Right ventricle myocardium inferior (tissue), 1 donor: ENCODE data around the gene DAPK1. TPM values are rescaled to one million over a fixed set of nuclear protein-coding genes. Genes with fewer than 3 reads are reported as not detected.

ENCODE experiments used
- ATAC-seq: fragments of 200-7000 bp; cut with Tn5 transposase; one replicate; pipeline ENCODE4 v1.9.1; 2020; ENCODE audit warnings: mild to moderate bottlenecking, moderate library complexity
- DNase-seq: peaks from one replicate; pipeline ENCODE4 v3.0.0; 2021; ENCODE audit errors: missing footprints
- intact Hi-C: fragments of 100-400 bp; cut with DNase I; formaldehyde crosslinking; loops from one replicate; pipeline ENCODE4 v1.11.0; 2022
- total RNA-seq: library from RNA; stranded (reverse); fragmentation: NEBNext Ultra II Directional; extraction: Animal tissue kit (Norgen Biotek cat#: 25700); gene quantifications from one replicate; pipeline ENCODE4 v1.2.1, GENCODE V29; 2021
- donor health status: DM: no; HTN: yes; CAD: no; lungs with severe emphysema.

DAPK1 gene
- total RNA-seq, 1 donor from 2014 or later, result 6.3 TPM

DNA sequence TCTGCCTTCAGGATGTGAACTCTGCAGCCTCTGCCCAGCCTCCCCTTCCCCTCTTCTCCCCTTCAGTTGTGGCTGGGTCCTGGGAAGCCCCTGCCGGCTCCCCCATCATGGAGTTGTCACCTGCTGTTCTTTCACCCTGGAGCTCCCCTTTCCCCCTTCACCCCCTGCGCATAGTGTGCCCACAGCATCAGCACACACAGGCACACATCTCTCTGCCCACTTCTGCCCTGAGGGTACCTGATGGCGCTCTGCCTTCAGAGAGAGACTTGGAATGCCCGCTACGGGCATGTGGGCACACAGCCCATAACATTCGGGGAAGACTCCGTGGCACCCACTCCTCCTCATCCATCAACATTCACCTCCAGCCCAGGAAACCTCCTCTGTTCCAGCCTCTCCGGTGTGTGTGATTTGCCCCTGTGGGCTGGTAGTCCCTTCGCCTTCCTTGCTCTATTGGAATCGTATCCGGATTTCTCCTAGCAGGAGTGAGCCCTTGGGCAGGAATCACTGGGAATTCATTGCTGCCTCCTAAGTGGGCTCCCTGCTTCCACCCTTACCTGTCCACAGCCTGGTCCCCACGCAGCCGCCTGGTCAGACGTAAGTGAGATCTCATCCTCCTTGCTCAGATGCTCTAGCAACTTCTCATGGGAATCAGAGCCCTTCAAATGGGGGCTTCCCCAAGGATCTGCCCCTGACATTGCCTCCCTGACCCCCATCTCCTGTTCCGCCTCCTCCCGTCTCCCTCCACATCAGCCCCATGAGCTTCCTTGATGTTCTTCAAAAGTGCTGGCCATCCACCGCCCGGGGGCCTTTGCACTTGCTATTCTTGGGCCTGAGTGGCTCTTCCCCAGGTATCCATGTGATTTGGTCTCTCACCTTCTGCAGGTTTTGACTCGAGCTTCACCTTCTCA lies 166.7 kb downstream of the DAPK1 start:
- ATAC-seq, result no peak
- no peak for DNase-seq
- intact Hi-C loops, result loop anchor here (10.0 kb wide), 1 partner anchor 1250 kb away; no protein-coding TSS in a partner anchor

DNA sequence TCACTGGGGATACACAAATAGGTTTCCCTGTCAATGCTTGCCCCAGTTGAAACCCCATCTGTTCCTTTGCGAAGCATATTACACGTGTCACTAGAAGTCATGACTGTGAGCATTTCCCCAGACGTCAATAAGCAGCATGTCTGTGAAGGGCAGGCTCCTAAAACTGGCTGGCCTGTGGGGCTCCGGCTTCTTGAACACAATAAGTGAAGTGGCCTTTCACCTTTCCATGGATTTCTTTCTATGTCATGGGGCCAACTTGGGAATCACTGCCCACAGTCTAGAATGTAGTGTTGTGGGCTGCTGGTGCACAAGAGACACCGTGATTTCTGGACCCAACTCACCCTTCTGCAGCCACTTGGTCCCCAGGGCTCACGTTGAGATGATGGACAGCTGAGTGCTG lies 167.8 kb downstream of the DAPK1 start:
- DNase-seq, result no peak
- intact Hi-C loops, result loop anchor here (10.0 kb wide), 1 partner anchor 1251 kb away; no protein-coding TSS in a partner anchor
- ATAC-seq, result no peak

DNA sequence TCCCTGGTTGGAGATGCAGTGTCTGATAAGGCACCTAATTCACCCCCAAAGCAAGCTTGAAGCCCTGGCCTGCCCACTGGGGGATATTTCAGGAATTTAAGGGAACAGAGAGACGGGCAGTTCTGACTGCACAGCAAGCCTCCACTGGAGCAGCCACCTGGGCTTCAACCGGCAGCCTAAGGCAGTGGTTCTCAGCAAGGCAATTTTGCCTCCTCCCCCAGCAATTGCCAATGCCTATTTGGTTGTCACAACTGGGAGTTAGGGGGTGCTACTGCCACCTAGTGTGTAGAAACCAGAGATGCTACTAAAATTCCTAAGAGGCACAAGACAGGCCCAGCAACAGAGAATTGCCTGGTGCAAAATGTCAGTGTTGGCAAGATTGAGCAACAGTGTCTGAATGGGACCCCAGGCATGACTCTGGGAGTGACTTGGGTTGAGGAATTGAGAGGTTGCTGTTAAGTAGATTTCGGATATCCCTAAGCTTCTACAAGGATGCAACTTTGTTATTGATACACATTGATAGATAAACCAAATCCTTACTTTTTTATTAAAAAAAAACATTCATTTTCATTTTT lies 169.6 kb downstream of the DAPK1 start:
- ATAC-seq, result no peak
- intact Hi-C loops, result loop anchor here (10.0 kb wide), 1 partner anchor 1252 kb away; no protein-coding TSS in a partner anchor
- no peak for DNase-seq

DNA sequence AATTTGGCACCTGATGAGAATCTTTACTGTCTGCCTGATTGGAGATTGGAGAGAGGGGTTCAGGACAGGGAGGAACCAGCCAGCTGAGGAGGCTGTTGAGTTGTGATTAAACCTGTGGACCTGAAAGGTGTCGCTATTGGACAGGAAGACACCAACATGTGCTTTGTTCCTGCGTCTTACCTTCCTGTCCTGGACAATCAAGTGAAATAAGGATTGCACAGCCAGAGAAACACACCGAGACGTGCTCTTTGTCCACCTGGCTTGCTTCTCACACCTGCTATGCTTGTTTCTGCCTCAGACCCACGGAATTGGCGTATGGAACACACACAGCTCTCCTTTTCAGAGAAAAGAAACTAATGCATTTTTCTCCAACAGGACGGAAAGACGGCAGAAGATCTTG lies 170.6 kb downstream of the DAPK1 start:
- DNase-seq, result no peak
- intact Hi-C loops, result loop anchor here (10.0 kb wide), 1 partner anchor 1253 kb away; no protein-coding TSS in a partner anchor
- ATAC-seq, result no peak

- intact Hi-C loops, result loop anchor here (10.0 kb wide), 1 partner anchor 1254 kb away; no protein-coding TSS in a partner anchor
- ATAC-seq (no peak), DNase-seq (no peak)
Observed at GRCh38 chr9:87668722-87669121, 171.1 kb downstream of the DAPK1 start.

DNA sequence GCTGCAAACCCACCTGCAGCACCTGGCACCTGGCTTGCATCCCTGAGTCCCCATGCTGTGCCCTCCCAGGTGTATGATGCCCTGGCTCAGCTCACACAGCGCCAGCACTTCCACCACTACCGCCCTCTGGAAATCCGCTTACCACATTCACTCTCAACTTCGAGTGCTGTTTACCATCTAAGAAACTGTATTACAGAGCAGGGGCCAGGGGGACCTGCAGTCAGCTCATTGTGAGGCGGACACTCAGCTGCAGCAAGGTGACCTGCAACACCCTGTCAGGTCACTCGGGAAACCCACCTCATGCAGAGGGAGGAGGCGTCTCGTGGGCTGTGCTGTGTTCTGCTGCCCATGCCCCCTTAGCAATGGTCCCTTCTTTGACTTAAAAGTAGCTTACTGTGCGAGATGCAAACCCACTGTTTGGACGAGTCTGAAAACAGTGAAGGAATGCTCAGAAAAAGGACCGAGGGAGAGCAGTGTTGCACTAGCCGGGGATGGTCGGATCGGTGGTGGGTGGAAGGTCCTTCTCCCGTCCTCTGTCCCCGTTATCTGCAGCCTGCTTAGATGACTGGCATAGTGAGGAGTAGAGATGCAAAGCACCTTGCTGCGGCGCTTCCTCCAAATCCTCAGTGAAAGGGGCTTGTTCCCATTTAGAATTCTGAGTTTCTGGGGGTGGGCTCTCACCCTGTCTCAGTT lies 173.1 kb downstream of the DAPK1 start:
- intact Hi-C loops, result no loop called here
- no peak for DNase-seq
- no peak for ATAC-seq

GRCh38 chr9:87671478-87671877 lies 173.8 kb downstream of the DAPK1 start:
- DNase-seq (no peak), ATAC-seq (no peak)
- intact Hi-C loops, result no loop called here

DNA sequence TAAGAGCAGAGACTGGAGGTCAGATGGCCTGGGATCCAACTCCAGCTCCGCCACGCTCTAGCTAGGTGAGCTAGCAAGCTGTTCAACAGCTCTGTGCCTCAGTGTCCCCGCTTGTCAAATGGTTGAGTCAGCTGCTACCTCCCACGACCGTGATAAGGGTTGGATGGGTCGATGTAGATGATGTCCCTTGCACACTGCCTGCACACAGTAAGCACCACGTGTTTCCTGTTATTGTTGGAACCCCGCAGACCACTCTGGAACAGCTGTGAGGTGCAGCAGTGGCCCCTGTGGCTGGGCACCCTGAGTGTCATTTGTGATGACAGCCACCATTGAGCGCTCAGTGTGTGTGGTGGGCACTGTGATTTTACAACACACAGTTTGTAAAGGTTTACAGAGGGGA lies 174.3 kb downstream of the DAPK1 start:
- ATAC-seq (no peak), DNase-seq (no peak)
- intact Hi-C loops, result no loop called here

GRCh38 chr9:87672586-87672985 lies 174.9 kb downstream of the DAPK1 start:
- DNase-seq, result no peak
- intact Hi-C loops, result no loop called here
- no peak for ATAC-seq

DNA sequence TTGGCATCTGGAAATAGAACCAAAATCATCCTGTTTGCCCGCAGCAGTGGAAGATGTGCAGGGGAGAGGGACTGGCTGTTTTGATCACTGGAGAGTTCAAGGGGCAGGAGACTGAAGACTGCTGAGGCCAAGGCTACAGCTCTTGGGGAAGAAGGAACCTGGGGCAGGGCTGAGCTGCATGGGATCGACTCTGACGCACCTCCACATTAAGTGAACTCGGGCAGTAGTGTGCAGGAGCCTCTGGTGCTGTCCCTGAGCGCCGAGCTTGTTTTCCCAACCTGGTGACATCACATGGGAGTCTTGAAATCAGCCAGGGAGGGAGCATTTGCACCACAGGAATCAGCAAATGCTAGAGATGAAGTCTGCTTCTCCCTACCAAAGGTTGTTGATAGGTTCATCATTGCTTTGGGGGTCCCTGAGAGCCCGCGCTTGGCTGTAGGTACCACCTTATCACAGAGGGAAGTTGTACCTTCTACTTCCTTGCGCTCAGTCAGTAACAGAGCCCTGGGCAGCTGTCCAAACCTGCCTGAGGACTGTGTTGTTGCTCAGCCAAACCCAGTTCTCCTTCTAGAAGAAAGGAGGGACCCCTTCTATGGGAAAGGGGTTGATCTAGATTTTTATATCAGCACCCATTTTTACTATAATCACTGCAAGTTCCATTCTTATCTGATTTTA lies 175.9 kb downstream of the DAPK1 start:
- no peak for ATAC-seq
- no peak for DNase-seq
- intact Hi-C loops, result no loop called here

DNA sequence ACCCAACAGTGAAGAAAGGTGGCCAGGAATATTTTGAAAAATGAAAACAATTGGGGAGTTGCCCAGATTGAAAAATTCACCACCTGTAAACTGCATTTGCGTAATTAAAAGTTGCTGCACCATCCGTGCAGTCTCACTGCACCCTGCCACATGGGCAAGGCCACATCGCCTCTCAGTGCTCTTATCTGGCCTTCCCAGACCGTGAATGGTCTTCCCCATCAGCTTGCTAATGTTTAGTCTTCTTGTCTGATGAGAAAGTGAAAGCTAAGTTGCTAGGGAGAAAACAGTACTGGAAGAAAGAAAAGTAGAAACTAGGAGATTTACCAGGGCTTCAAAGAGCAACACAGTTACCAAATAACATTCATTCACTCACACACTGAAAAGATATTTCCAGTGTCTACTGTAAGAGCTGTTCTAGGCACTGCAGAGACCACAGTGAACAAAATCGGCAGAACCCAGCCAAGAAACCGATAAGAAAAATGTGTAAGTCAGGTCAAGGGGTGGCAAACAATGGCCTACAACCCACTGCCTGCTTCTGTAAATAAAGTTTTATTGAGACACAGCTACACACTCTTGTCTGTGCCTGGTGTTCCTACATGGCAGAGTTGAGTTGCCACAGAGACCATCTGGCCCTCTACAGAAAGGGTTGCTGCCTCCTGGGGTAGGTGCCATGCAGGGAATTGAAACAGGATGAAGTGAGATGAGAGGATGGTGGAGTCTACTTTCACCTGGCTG lies 177.1 kb downstream of the DAPK1 start:
- intact Hi-C loops, result loop anchor here (5.0 kb wide), 1 partner anchor 368 kb away; no protein-coding TSS in a partner anchor
- DNase-seq (no peak), ATAC-seq (no peak)

- intact Hi-C loops, result loop anchor here (5.0 kb wide), 1 partner anchor 366 kb away; no protein-coding TSS in a partner anchor
- ATAC-seq (no peak), DNase-seq (no peak)
Observed at GRCh38 chr9:87675906-87676515, 178.3 kb downstream of the DAPK1 start.

DNA sequence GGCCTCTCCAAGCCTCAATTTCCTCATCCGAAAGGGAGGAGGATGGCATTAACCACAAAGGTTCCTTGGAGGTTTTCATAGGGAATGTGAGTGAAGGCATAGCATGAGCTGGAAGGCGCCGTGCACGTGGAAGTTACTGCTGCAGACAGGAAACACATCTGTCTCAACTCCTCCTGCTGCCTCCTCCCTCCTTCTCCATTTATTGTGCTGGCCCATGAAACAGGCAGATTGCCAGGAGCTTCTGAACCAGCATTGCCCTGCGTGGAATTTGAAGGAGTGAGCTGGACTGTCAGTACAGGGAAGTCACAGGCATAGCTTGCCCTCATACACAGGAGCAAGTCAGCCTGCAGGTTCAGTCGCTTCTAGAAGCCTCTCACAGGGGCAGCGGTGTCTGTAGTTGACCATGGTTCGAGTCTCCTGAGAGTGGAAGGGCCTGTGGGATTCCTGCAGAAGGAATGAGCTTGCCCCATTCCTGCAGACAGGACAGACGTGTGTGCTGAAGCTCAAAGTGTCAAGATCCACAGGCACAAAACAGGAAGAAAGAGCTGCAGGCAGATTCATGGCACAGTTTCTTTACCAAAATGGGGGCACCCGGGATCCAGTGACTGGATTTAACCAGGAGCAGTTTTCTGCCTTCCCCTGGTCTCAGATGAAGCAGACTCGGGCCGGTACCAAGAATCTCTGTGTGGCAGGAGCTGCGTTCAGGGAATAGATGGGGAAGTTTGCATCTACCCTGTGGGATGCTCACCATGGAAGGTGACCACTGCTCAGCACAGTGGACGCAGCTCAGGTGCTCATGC lies 179.5 kb downstream of the DAPK1 start:
- ATAC-seq, result peak; percentile 78
- intact Hi-C loops, result loop anchor here (5.0 kb wide), 1 partner anchor 365 kb away; no protein-coding TSS in a partner anchor
- no peak for DNase-seq

DNA sequence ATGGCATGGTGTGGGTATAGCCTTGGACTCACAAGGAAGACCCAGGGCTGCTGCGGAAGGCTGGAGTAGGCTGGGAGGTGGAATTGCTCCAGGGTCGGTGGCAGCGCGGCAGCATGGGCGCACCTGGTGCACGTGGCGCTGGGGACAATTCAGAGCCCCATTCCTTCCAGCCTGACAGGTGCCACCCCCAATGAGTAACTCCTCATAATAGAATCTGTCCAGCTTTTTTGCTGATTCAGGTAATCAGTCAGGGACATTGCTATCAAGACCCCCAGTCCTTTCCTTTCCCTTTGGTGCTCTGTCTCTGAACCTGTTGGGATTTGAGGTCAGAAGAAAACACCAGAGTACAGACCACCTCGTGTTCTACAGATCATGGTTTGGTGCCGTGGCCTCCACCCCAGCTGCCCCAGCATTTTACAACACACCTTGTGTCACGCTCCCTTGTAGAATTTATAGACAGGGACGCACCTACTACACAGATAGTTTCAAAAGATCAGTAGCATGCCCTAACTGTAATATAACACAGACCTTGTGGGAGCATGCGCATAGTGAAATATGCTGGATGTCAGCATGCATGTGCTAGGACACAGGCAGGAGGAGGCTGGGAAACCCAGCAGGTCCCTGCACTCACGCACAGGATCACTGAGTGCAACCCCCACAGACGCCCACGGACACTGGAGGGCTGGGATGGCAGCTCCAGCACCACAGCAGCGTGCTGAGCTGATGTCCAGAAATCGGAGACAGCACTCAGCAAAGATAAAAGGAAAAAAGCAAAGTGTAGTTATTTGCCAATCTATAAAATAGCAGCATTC lies 180.3 kb downstream of the DAPK1 start:
- ATAC-seq (no peak), DNase-seq (no peak)
- intact Hi-C loops, result loop anchor here (2.0 to 5.0 kb wide), 2 partner anchors 364 to 901 kb away; no protein-coding TSS in a partner anchor

GRCh38 chr9:87678650-87679355 lies 181.1 kb downstream of the DAPK1 start:
- peak; percentile 27 for ATAC-seq
- intact Hi-C loops, result loop anchor here (2.0 to 5.0 kb wide), 2 partner anchors 363 to 900 kb away; no protein-coding TSS in a partner anchor
- no peak for DNase-seq
